GM23338 (cell line): Measurements from ENCODE around the gene TMEM143.

Experiments
- CTCF ChIP-seq, 2 experiments: fragments of 200-600 bp in 1 of 2; sonication (generic) in 1 of 2; conservative IDR thresholded peaks; 2 replicates each; pipeline versions ENCODE4 v1.5.1 to v1.6.1; 2016 to 2017; ENCODE audit warnings: antibody characterized with exemption in 2 of 2, low read depth in 2 of 2, mild to moderate bottlenecking in 2 of 2, moderate library complexity in 1 of 2
- EZH2 ChIP-seq: fragments of 200-600 bp; sonication (generic); IDR thresholded peaks from one replicate; pipeline ENCODE4 v1.8.0; 2017; ENCODE audit warnings: antibody characterized with exemption, mild to moderate bottlenecking, low read depth; ENCODE audit not compliant: unreplicated experiment
- POLR2AphosphoS5 ChIP-seq: IDR thresholded peaks from 2 replicates; pipeline ENCODE4 v1.6.1; 2016; ENCODE audit warnings: antibody characterized with exemption, low read depth
- REST ChIP-seq: IDR thresholded peaks from one replicate; pipeline ENCODE4 v1.6.1; 2018; ENCODE audit warnings: antibody characterized with exemption; ENCODE audit not compliant: unreplicated experiment

GRCh38 chr19:48390188-48391099 is 26.7 kb upstream of the TMEM143 start:
- TF ChIP-seq CTCF (conservative IDR thresholded peaks at IDR 0.05; ENCODE audit: low read depth in 2 of 2) = peak; percentile 58 to 81
- no peak for TF ChIP-seq EZH2
- no peak; the same call in 1 of the 2 replicates for TF ChIP-seq POLR2AphosphoS5
- no peak for TF ChIP-seq REST
